T1000 (cell line): ENCODE measurements around the gene ADIPOQ.
"Not testable (repeated sequence)": the region's sequence is repeated elsewhere in the genome, so short reads cannot be mapped to it uniquely, and the experiment has no call there.

Source experiments
- DNase-seq: peaks from one replicate; lab custom pipeline; 2025; ENCODE audit warnings: mixed read lengths; lab: John Stamatoyannopoulos, UW

ADIPOQ gene

DNA sequence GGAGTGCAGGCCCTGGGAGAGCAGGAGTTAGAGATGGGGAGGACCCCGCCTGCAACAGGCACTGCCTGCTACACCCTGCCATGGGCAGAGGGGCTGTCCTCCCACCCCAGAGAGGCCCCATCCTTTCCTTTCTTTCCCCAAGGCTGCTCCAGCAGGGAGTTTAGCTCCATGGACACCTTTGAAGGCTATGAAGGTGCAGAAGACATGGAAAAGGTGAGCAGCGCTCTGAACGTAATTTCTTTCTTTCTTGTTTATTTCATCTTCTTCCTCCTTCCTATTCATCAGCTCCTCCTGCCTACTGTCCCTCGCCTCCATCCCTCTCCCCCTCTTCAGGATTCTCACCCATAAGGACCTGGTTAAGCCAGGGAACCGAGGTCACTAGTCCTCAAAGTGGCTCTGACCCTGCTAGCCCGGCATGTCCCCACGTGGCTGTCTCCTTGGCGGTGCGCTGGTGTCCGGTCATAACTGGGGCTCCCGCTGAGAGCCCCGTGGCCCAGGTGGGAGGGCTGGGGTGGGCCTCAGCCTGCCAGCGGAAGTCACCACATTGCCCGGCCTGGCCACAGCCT lies 16.0 kb upstream of the ADIPOQ start:
- no peak for DNase-seq

DNA sequence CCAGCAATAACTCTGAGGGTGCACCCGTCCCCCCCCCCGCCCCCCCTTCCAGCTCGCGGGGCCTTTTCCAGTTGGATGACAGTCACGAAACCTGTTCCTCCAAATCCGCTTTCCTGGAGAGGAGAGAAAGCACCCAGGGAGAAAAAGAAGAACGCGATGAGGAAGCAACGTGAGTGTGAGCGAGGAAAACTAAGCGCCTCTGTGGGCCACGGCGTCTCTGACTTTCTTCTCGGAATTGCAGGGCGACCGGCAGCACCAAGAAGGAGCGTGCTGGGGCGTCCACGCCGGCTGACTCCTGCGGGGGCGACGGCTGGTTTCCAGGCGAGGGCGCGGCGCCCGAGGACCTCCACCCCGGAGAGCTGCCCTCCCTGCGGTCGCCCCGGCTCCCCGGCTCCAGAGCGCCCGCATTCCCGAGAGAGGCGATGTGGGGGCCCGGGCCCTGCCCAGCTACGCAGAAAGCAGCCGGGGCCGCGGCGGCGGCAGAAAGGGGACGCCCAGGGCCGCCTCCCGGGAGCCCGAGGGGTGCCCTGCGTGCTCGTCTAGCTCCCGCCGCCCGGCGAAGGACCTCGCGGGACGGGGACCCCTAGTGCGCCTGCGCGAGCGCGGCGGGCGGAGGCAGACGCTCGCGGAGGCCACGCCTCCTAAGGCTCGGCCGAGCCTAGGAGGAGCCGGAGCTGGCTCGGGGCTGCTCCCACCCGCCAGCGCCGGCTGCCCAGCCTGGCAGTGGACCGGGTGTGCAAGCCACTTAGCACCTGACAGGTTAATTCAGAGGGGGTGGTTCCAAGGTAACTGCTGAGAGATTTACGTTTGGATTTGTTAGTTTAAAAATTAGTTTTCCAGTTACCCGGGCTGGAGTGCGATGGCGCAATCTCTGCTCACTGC lies 15.3 kb upstream of the ADIPOQ start:
- peak; percentile 72 for DNase-seq

DNA sequence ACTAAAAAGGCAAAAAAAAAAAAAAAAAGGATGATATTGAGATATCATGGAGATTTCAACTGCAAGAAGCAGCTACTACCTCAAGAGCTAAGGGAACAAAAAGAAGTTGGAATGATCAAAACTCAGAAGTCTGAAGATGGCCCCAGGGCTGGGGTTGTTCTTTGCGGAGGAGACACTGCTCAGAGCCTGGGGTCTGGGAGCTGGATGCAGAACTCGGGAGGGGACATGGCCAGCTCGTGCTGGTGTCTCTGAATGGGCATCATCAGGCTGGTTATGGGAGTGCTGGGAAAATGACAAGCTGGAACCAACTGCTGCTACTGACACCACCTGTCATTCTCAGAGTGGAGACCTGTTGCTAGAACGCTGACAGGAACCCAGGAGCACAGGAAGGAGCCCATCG lies 14.2 kb upstream of the ADIPOQ start:
- no peak for DNase-seq

DNA sequence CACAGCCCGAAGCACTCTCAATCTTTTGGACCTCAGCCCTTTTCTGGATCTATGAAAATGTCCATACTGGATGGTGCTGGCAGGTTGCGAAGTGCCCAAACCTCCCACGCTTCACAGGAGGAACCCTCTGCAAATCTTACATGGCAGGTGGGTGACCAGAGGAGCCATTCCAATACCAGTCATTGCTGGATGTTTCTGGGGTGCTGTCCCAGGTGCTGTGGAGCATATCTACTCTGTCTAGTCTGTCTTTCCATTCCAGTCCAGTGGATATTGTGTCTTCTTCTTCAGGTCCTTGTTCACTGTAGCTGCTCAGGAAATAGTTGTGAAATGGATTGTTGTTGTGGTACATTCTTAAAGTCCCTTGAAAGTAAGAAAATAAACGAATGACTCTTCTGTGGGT lies 10.7 kb upstream of the ADIPOQ start:
- DNase-seq = no peak

GRCh38 chr3:186832276-186832675 lies 10.2 kb upstream of the ADIPOQ start:
- DNase-seq = no peak

GRCh38 chr3:186839874-186840641 lies 2.5 kb upstream of the ADIPOQ start:
- DNase-seq = no peak

DNA sequence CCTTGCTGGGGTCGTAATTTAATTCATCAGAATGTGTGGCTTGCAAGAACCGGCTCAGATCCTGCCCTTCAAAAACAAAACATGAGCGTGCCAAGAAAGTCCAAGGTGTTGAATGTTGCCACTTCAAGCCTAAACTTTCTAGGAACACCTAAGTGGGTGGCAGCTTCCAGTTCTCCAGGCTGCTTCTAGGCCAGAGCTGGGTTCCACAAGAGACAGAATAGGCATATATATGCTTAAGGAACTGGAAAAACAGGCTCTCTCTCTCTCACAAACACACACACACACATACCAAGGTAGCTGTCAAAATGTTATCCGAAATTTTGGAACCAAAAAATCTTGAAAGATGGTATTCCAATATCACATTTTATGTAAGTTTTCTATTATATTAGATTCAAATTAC lies 890 bp upstream of the ADIPOQ start:
- DNase-seq = no peak

DNA sequence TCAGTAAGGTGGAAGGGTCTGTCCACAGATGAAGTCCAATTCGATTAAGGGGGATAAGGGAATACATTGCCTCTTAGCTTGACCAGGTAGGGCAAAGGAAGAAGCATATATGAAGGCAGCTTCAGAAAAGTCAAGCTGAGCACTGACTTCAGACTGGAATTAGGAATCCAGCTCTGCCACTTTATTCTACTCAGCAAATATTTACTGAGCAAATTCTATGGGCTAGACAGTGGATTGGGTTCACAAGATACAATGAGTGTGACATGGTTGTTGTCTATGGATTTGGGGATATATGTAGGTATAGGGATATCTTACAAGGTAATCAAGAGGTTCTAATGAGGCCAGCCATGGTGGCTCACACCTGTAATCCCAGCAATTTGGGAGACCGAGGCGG lies 526 bp downstream of the ADIPOQ start:
- no peak for DNase-seq

- DNase-seq = no peak
These were observed 2.4 kb downstream of the ADIPOQ start for GRCh38 chr3:186844908-186845307.

DNA sequence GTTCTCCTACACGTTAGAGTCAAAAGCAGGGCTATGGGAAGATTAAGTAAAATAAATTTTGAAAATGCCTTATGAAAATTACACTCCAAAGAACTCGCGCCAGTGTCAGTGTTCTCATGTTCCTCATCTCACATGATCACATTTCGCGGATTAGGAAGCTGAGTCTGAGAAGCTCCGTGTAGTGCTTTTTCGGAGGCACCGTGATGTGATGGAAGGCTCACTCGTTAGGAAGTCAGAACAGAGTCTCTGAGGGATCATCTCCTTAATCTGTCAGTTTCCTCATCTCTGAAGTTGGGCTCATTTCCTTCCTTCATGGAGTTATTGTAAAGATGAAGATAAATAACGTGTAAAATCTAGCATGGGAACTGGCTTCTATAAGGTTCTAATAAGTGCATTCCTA lies 3.2 kb downstream of the ADIPOQ start:
- DNase-seq = no peak

- no peak for DNase-seq
These were observed 4.9 kb downstream of the ADIPOQ start for GRCh38 chr3:186847437-186847836.

GRCh38 chr3:186849374-186849975 lies 7.0 kb downstream of the ADIPOQ start:
- no peak for DNase-seq

DNA sequence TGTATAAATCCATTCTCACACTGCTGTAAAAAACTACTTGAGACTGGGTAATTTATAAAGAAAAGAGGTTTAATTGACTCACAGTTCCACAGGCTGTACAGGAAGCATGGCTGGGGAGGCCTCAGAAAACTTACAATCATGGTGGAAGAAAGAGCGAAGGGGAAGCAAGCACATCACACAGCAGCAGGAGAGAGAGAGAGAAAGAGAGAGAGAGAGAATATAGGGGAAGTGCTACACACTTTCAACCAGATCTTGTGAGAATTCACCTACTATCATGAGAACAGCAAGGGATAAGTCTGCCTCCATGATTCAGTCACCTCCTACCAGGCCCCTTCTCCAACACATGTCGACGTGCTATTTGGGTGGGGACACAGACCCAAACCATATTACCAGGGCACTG lies 9.3 kb downstream of the ADIPOQ start:
- not testable (repeated sequence) for DNase-seq

GRCh38 chr3:186852994-186853393 lies 10.5 kb downstream of the ADIPOQ start:
- DNase-seq = no peak

DNA sequence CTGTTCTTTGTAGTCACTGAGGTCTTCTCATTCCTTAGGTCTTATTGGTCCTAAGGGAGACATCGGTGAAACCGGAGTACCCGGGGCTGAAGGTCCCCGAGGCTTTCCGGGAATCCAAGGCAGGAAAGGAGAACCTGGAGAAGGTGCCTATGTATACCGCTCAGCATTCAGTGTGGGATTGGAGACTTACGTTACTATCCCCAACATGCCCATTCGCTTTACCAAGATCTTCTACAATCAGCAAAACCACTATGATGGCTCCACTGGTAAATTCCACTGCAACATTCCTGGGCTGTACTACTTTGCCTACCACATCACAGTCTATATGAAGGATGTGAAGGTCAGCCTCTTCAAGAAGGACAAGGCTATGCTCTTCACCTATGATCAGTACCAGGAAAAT lies 11.6 kb downstream of the ADIPOQ start:
- no peak for DNase-seq

GRCh38 chr3:186854954-186855353 lies 12.4 kb downstream of the ADIPOQ start:
- no peak for DNase-seq

DNA sequence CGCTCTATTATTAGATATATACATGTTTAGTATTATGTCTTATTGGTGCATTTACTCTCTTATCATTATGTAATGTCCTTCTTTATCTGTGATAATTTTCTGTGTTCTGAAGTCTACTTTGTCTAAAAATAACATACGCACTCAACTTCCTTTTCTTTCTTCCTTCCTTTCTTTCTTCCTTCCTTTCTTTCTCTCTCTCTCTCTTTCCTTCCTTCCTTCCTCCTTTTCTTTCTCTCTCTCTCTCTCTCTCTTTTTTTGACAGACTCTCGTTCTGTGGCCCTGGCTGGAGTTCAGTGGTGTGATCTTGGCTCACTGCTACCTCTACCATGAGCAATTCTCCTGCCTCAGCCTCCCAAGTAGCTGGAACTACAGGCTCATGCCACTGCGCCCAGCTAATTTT lies 15.2 kb downstream of the ADIPOQ start:
- DNase-seq = no peak

- not testable (repeated sequence) for DNase-seq
These were observed 22.8 kb downstream of the ADIPOQ start for GRCh38 chr3:186865215-186865853.

DNA sequence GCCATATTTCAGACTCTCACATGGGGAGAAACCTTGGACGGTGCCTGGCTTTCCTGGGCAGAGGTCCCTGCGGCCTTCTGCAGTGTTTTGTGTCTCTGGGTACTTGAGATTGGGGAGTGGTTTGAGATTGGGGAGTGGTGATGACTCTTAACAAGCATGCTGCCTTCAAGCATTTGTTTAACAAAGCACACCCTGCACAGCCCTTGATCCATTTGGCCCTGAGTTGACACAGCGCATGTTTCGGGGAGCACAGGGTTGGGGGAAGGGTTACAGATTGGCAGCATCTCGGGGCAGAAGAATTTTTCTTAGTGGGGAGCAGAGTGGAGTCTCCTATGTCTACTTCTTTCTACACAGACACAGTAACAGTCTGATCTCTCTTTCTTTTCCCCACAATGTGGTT lies 23.6 kb downstream of the ADIPOQ start:
- DNase-seq = not testable (repeated sequence)

DNA sequence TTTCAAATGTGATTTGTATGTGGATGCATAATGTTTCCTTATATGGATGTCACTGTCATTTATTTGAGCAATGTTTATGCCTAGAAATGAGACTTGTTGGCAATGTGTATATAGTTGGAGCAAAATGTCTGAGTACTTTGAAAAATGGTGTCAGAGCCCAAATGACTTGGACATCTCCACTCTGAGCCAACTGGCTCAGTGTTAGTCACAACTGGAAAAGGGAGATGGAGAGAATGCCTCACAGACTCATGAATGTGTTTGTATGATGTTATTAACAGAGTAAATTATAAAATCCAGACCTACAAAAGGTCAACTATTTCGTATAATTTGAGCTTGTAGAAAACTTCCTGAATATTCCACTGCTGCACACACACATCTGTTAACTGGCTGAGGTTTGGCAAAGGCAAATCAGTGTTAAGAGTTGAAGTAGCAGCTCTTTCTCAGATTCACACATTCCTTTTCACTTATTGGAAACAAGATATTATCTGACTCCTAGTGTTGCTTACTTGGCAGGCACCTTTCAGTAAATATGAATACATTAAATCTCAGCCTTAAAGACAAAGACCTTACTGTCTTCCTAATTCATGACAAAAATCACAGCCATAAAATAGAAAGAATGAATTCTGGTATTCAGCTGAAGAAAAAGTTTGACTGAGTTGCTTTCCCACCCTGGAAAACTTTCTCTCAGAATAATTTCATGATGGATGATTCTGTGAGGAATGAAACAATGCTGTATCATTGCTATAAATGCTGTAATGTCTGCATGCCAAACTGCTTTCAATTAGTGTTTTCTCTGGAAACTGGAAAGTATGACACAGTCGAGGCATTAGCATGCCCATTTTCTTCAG lies 27.0 kb downstream of the ADIPOQ start:
- no peak for DNase-seq
